GM21526 (cell line): Measurements from ENCODE around the gene WDFY1.
"Not testable (repeated sequence)": the region's sequence is repeated elsewhere in the genome, so short reads cannot be mapped to it uniquely, and the experiment has no call there.

Experiments
- ATAC-seq: cut with Tn5 transposase; IDR thresholded peaks from one replicate; pipeline ENCODE4 v1.9.1; 2021; ENCODE audit warnings: moderate library complexity; ENCODE audit not compliant: unreplicated experiment, low FRiP score

WDFY1 gene

GRCh38 chr2:223900531-223900930 lies 44.6 kb downstream of the WDFY1 start:
- no peak for ATAC-seq

GRCh38 chr2:223900066-223900465 lies 45.1 kb downstream of the WDFY1 start:
- ATAC-seq, result no peak

- ATAC-seq, result no peak
Observed at GRCh38 chr2:223897669-223898330, 47.3 kb downstream of the WDFY1 start.

GRCh38 chr2:223896833-223897311 lies 48.3 kb downstream of the WDFY1 start:
- peak; percentile 64 for ATAC-seq

- ATAC-seq, result no peak
Observed at GRCh38 chr2:223894968-223895367, 50.2 kb downstream of the WDFY1 start.

- ATAC-seq, result no peak
Observed at GRCh38 chr2:223894009-223894408, 51.1 kb downstream of the WDFY1 start.

- ATAC-seq, result no peak
Observed at GRCh38 chr2:223890721-223891120, 54.4 kb downstream of the WDFY1 start.

- ATAC-seq, result no peak
Observed at GRCh38 chr2:223889229-223889628, 55.9 kb downstream of the WDFY1 start.

- ATAC-seq, result no peak
Observed at GRCh38 chr2:223888251-223888650, 56.9 kb downstream of the WDFY1 start.

- no peak for ATAC-seq
Observed at GRCh38 chr2:223887127-223887526, 58.0 kb downstream of the WDFY1 start.

GRCh38 chr2:223886726-223887125 lies 58.4 kb downstream of the WDFY1 start:
- no peak for ATAC-seq

GRCh38 chr2:223884399-223884798 lies 60.7 kb downstream of the WDFY1 start:
- peak; percentile 74 for ATAC-seq

GRCh38 chr2:223882715-223883114 lies 62.4 kb downstream of the WDFY1 start:
- no peak for ATAC-seq

- no peak for ATAC-seq
Observed at GRCh38 chr2:223880796-223881195, 64.3 kb downstream of the WDFY1 start.

GRCh38 chr2:223877721-223878410 lies 67.3 kb downstream of the WDFY1 start:
- no peak for ATAC-seq

GRCh38 chr2:223873672-223874071 lies 71.5 kb downstream of the WDFY1 start:
- no peak for ATAC-seq

- ATAC-seq, result not testable (repeated sequence)
Observed at GRCh38 chr2:223872772-223873171, 72.4 kb downstream of the WDFY1 start.

GRCh38 chr2:223871661-223872060 lies 73.5 kb downstream of the WDFY1 start:
- ATAC-seq, result not testable (repeated sequence)

GRCh38 chr2:223870840-223871611 lies 74.1 kb downstream of the WDFY1 start:
- ATAC-seq, result no peak

GRCh38 chr2:223868005-223868404 lies 77.1 kb downstream of the WDFY1 start:
- ATAC-seq, result peak; percentile 69

GRCh38 chr2:223865907-223866508 lies 79.1 kb downstream of the WDFY1 start:
- no peak for ATAC-seq
